ENCODE measurements around the gene LRCH4. TPM values are rescaled to one million over a fixed set of nuclear protein-coding genes. Genes with fewer than 3 reads are reported as not detected.

Gene LRCH4, protein sequence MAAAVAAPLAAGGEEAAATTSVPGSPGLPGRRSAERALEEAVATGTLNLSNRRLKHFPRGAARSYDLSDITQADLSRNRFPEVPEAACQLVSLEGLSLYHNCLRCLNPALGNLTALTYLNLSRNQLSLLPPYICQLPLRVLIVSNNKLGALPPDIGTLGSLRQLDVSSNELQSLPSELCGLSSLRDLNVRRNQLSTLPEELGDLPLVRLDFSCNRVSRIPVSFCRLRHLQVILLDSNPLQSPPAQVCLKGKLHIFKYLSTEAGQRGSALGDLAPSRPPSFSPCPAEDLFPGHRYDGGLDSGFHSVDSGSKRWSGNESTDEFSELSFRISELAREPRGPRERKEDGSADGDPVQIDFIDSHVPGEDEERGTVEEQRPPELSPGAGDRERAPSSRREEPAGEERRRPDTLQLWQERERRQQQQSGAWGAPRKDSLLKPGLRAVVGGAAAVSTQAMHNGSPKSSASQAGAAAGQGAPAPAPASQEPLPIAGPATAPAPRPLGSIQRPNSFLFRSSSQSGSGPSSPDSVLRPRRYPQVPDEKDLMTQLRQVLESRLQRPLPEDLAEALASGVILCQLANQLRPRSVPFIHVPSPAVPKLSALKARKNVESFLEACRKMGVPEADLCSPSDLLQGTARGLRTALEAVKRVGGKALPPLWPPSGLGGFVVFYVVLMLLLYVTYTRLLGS
- 100 to 1,000 TPM in 1 of 2 donors, 10 to 100 TPM in 1; 99.8 to 131 TPM for total RNA-seq

DNA sequence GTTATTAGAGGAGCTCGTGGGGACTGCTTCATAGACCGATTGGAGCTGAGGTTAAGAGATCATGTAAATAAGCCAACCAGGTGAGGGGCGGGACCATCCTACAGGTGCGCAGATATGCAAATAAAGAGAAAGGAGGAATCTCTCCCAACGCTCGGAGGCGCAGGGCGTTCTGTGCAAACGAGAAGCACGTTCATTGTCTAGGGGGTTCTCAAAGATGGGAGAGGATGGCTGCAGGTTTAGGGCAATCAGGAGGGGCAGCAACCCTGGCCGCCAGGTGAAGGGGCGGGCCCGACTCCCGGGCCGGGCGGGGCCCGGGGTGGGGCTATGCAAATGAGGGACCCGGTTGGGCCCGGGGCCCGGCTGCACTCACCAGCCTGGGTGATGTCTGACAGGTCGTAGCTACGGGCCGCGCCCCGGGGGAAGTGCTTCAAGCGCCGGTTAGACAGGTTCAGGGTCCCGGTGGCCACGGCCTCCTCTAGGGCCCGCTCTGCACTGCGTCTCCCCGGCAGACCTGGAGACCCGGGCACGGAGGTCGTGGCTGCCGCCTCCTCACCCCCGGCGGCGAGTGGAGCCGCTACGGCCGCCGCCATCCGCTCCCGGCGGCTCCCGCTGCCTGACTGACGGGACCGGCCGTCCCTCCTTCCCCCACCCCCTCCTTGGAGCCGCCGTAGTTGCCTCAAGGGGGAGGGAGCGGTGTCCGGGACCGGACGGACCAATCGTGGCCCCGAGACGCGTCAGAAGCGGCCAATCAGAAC lies at the start of gene LRCH4:
TSS of gene LRCH4 (minus strand) at position 619 of the 755 bp plus-strand sequence. CDS start at position 590, 29 bp downstream.
- peaks cover 10 to 35% of the 10 kb centered on the region in 2 donors for H3K4me1 ChIP-seq (ENCODE audit: control insufficient read depth in 1 of 2, low read depth in 2 of 2)
- TF ChIP-seq, protein P1, sequence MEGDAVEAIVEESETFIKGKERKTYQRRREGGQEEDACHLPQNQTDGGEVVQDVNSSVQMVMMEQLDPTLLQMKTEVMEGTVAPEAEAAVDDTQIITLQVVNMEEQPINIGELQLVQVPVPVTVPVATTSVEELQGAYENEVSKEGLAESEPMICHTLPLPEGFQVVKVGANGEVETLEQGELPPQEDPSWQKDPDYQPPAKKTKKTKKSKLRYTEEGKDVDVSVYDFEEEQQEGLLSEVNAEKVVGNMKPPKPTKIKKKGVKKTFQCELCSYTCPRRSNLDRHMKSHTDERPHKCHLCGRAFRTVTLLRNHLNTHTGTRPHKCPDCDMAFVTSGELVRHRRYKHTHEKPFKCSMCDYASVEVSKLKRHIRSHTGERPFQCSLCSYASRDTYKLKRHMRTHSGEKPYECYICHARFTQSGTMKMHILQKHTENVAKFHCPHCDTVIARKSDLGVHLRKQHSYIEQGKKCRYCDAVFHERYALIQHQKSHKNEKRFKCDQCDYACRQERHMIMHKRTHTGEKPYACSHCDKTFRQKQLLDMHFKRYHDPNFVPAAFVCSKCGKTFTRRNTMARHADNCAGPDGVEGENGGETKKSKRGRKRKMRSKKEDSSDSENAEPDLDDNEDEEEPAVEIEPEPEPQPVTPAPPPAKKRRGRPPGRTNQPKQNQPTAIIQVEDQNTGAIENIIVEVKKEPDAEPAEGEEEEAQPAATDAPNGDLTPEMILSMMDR (IDR thresholded peaks at IDR 0.05): no peak
- ATAC-seq (ENCODE audit: insufficient number of reproducible peaks, low FRiP score, low read depth) (no peak), DNase-seq (ENCODE audit: low spot score) (no peak)
- H3K27me3 ChIP-seq (replicated peaks; ENCODE audit: insufficient read depth): no peaks in the 10 kb centered on the region
- H3K4me3 ChIP-seq: peak within 1 kb of the TSS; percentile 94
- no peaks in the 10 kb centered on the region for H3K9me3 ChIP-seq
- H3K36me3 ChIP-seq: peaks cover 13% of the 10 kb centered on the region
- H3K27ac ChIP-seq: peak within 1 kb of the TSS; percentile 85 to 86

DNA sequence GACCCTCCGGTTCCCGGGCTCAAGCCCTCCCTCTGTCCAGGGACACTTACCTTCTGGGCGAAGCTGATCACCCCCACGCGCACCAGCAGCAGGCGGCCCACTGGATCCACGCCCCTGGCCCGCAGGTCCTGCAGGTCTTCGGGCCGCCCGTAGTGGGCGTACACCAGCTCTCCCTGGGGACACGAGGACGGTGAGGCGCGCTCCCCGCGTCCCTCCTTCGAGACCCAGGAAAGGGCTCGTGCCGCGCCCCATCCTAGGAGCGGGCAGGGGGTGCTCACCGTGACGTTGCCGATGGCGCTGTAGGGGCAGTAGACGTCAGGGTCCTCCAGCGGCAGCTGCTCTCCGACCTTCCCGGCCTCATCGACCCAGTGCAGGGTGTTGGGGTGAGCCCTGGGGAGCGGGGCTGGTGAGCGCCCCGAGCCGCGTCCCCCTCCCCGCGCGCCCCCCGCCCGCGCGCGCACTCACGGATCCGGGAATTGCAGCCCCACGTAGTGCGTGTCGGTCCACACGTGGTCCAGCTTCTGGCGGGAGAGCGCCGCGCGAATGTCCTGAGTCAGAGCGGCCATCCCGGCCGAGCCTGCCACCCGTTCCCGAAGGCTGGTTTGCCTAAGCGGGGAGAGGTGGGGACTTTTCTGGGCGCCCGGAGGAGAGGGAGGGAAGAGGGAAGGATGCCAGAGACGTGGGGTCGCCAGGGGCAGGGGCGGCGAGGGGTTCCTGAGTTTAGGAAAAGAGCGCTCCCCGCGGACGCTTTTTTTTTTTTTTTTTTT lies 47.2 kb upstream of the LRCH4 start:
- Histone ChIP-seq H3K9me3 (no peaks in the 10 kb centered on the region), H3K36me3 (no peaks in the 10 kb centered on the region), H3K27ac (no peak overlapping the region), H3K27me3 (replicated peaks; ENCODE audit: insufficient read depth) (no peaks in the 10 kb centered on the region), H3K4me3 (peak overlapping the region; percentile 73), H3K4me1 (ENCODE audit: control insufficient read depth in 1 of 2, low read depth in 2 of 2) (peaks cover 5 to 8% of the 10 kb centered on the region in 2 donors)
- TF ChIP-seq, protein P1 (IDR thresholded peaks at IDR 0.05): no peak
- DNase-seq (ENCODE audit: low spot score) (no peak), ATAC-seq (ENCODE audit: insufficient number of reproducible peaks, low FRiP score, low read depth) (no peak)

DNA sequence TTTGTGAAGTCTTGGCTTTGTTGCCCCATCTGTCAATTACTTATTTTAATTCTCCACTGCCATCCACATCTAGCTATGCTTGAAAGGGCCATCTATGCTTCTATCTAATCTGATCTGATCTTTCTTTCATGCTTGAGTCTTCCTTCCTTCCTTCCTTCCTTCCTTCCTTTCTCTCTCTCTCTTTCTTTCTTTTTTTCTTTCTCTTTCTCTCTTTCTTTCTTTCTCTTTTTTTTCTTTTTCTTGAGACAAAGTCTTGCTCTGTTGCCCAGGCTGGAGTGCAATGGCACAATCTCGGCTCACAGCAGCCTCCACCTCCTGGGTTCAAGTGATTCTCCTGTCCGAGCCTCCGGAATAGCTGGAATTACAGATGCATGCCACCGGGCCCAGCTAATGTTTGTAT lies 44.1 kb upstream of the LRCH4 start:
- no peaks in the 10 kb centered on the region for H3K27me3 ChIP-seq (replicated peaks; ENCODE audit: insufficient read depth)
- no peak for ATAC-seq (ENCODE audit: insufficient number of reproducible peaks, low FRiP score, low read depth)
- no peaks in the 10 kb centered on the region for H3K9me3 ChIP-seq
- H3K27ac ChIP-seq: no peak overlapping the region
- DNase-seq (ENCODE audit: low spot score): no peak
- TF ChIP-seq, protein P1 (IDR thresholded peaks at IDR 0.05): no peak
- peaks cover 8 to 19% of the 10 kb centered on the region in 2 donors for H3K4me1 ChIP-seq (ENCODE audit: control insufficient read depth in 1 of 2, low read depth in 2 of 2)
- H3K4me3 ChIP-seq: no peak overlapping the region
- no peaks in the 10 kb centered on the region for H3K36me3 ChIP-seq

- no peaks in the 10 kb centered on the region for H3K36me3 ChIP-seq
- no peak overlapping the region for H3K4me3 ChIP-seq
- no peaks in the 10 kb centered on the region for H3K27me3 ChIP-seq (replicated peaks; ENCODE audit: insufficient read depth)
- ATAC-seq (ENCODE audit: insufficient number of reproducible peaks, low FRiP score, low read depth) (no peak), DNase-seq (ENCODE audit: low spot score) (no peak)
- no peaks in the 10 kb centered on the region for H3K9me3 ChIP-seq
- no peak overlapping the region for H3K27ac ChIP-seq
- H3K4me1 ChIP-seq (ENCODE audit: control insufficient read depth in 1 of 2, low read depth in 2 of 2): peaks cover 8 to 19% of the 10 kb centered on the region in 2 donors
- TF ChIP-seq, protein P1 (IDR thresholded peaks at IDR 0.05): no peak
These were observed 43.3 kb upstream of the LRCH4 start for GRCh38 chr7:100629117-100629716.
